Activated CD4-positive, alpha-beta T cell treated with anti-CD3 and anti-CD28 coated beads, Interleukin-2, amount 10 ng/mL, durations not matched to agents 7 days and 5 days (primary cell): Measurements from ENCODE around the gene RPL27. TPM values are rescaled to one million over a fixed set of nuclear protein-coding genes. Genes with fewer than 3 reads are reported as not detected.
"Not testable (repeated sequence)": the region's sequence is repeated elsewhere in the genome, so short reads cannot be mapped to it uniquely, and the experiment has no call there.

ENCODE experiments used
- CTCF ChIA-PET: fragments of 350-600 bp; sonication (Branson Sonifier 250); formaldehyde crosslinking; loops from one replicate; lab custom pipeline; 2021; ENCODE audit warnings: antibody characterized with exemption; lab: Charles Lee
- POLR2A ChIA-PET: fragments of 350-600 bp; sonication (Branson Sonifier 250); formaldehyde crosslinking; loops from one replicate; lab custom pipeline; 2021; ENCODE audit warnings: antibody characterized with exemption; lab: Charles Lee
- DNase-seq: peaks from one replicate; pipeline ENCODE4 v3.0.0-alpha.2; 2020
- H3K27ac Mint-ChIP-seq: one replicate; pipeline ENCODE4 v1.8.0; 2021; ENCODE audit warnings: mild to moderate bottlenecking, moderate library complexity, mixed read lengths
- H3K27me3 Mint-ChIP-seq: one replicate; pipeline ENCODE4 v1.8.0; 2021; ENCODE audit warnings: mixed read lengths
- H3K36me3 Mint-ChIP-seq: one replicate; pipeline ENCODE4 v1.8.0; 2021; ENCODE audit warnings: low read depth, mixed read lengths
- H3K4me1 Mint-ChIP-seq: one replicate; pipeline ENCODE4 v1.8.0; 2021; ENCODE audit warnings: mixed read lengths
- H3K4me3 Mint-ChIP-seq: one replicate; pipeline ENCODE4 v1.8.0; 2021; ENCODE audit warnings: mild to moderate bottlenecking, moderate library complexity, mixed read lengths
- H3K9me3 Mint-ChIP-seq: one replicate; pipeline ENCODE4 v1.8.0; 2021; ENCODE audit warnings: mixed read lengths
- total RNA-seq, 2 experiments: library from RNA; stranded (reverse); gene quantifications; one replicate each; pipeline ENCODE4 v1.2.3, GENCODE V29; 2021

The RPL27 gene
- total RNA-seq, 2 experiments from 2014 or later, result 1,014 to 1,124 TPM

DNA sequence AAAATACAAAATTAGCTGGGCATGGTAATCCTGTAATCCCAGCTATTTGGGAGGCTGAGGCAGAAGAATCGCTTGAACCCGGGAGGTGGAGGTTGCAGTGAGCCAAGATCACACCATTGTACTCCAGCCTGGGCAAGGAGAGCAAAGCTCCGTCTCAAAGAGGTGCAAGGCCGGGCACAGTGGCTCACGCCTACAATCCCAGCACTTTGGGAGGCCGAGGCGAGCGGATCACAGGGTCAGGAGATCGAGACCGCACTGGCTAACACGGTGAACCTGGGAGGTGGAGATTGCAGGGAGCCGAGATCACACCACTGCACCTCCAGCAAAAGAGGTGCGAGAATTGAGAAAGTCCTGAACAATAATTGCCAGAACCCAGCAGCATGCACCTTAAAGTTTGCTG lies 2.7 kb downstream of the RPL27 start:
- Mint-ChIP-seq H3K4me1 (peaks cover 36% of the 10 kb centered on the region), H3K36me3 (peaks cover 40% of the 10 kb centered on the region), H3K27ac (peak overlapping the region; percentile 71)
- CTCF ChIA-PET, result interaction anchor here (1.4 to 1.6 kb wide), 2 partner anchors 11 to 30 kb away, joined by 3 to 4 read pairs; no protein-coding TSS in a partner anchor
- DNase-seq, POLR2A ChIA-PET, H3K4me3 Mint-ChIP-seq, H3K9me3 Mint-ChIP-seq, H3K27me3 Mint-ChIP-seq: not testable (repeated sequence)

- H3K4me1 Mint-ChIP-seq, result peaks cover 31% of the 10 kb centered on the region
- ChIA-PET POLR2A (no interaction called here), CTCF (no interaction called here)
- H3K27ac Mint-ChIP-seq, result peak overlapping the region; percentile 41
- no peaks in the 10 kb centered on the region for H3K27me3 Mint-ChIP-seq
- DNase-seq, result no peak
- no peak overlapping the region for H3K4me3 Mint-ChIP-seq
- no peaks in the 10 kb centered on the region for H3K9me3 Mint-ChIP-seq
- peaks cover 40% of the 10 kb centered on the region for H3K36me3 Mint-ChIP-seq
Measured at GRCh38 chr17:43003542-43004172, 5.4 kb downstream of the RPL27 start.

GRCh38 chr17:43006639-43007551 lies 8.7 kb downstream of the RPL27 start, which contains the start of gene IFI35:
TSS of gene IFI35 (plus strand) at chr17:43006784. CDS start at chr17:43006948, 164 bp downstream.
- CTCF ChIA-PET, result interaction anchor here (0.7 to 2.9 kb wide), 6 partner anchors 8 to 202 kb away, joined by 4 to 19 read pairs (median 6); partner anchors contain the start of genes BECN1, RND2 and RPL27
- no peaks in the 10 kb centered on the region for H3K9me3 Mint-ChIP-seq
- DNase-seq, result peak; percentile 93
- H3K27me3 Mint-ChIP-seq, result no peaks in the 10 kb centered on the region
- peak within 1 kb of the TSS; percentile 100 for H3K4me3 Mint-ChIP-seq
- peaks cover 33% of the 10 kb centered on the region for H3K36me3 Mint-ChIP-seq
- H3K27ac Mint-ChIP-seq, result peak within 1 kb of the TSS; percentile 100
- POLR2A ChIA-PET, result interaction anchor here (0.5 to 1.1 kb wide), 2 partner anchors 8 to 118 kb away, joined by 3 to 8 read pairs; partner anchors contain the start of genes BRCA1 and RPL27
- peaks cover 30% of the 10 kb centered on the region for H3K4me1 Mint-ChIP-seq

DNA sequence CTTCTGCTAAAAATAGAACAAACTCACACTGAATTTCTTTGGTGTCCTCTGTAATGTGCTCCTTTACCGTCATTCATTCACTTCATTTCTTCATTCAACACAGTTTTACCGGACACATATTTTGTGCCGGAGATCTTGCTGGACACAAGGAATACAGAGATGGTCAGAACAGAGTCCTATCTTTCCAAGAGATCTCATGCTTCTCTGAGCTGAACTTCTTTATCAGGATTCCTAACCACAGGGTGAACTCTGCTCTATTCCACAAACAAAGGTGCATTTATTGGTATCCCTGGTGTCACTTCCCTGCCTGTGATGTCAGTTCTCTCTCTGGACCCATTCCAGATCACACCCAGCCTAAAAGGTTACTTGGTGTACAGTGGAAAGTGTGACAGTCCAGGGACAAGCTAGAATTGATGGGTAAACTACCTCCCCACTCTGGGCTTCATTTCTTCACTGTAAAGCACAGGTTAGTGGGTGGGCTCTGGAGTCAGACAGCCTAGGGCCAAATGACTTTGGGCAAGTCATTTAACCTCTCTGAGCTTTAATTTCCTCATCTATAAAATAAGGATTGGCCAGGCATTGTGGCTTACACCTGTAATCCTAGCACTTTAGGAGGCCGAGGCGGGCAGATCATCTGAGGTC lies 12.6 kb downstream of the RPL27 start:
- Mint-ChIP-seq H3K4me3 (no peak overlapping the region), H3K27ac (no peak overlapping the region), H3K27me3 (no peaks in the 10 kb centered on the region), H3K36me3 (peaks cover 32% of the 10 kb centered on the region), H3K9me3 (no peaks in the 10 kb centered on the region), H3K4me1 (peaks cover 32% of the 10 kb centered on the region)
- POLR2A ChIA-PET, result no interaction called here
- CTCF ChIA-PET, result interaction anchor here (0.6 to 1.9 kb wide), 4 partner anchors 10 to 114 kb away, joined by 3 to 9 read pairs (median 4); partner anchors contain the start of genes BRCA1 and RPL27
- no peak for DNase-seq

DNA sequence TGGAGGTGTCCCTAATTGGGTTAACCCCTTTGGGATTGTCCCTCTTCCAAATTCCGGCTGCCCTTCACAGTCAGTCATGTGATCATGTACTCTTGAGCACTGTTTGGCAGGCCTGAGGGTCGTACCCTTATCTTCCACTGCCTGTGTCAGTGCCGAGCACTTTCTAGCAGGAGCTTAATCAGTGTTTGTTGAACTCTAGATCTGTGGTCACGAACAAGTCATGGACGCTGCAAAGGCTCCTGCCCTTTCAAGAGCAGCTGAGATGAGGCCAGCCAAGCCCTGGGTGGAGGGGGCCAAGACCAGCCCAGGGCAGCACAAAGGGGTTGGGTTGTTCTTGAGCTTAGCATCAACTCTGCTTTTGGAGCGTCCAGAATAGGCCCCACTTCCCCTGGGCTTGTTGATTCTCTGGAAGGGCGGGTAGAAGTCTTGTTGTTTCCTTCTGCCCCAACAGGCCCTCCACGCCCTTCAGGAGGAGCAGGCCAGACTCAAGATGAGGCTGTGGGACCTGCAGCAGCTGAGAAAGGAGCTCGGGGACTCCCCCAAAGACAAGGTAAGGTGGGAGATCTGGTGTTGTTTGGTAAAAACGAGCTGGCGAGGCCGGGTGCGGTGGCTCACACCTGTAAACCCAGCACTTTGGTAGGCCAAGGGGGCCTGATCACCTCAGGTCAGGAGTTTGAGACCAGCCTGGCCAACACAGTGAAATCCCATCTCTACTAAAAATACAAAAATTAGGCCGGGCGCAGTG lies 13.7 kb downstream of the RPL27 start:
- peaks cover 28% of the 10 kb centered on the region for H3K4me1 Mint-ChIP-seq
- no peak overlapping the region for H3K4me3 Mint-ChIP-seq
- peaks cover 30% of the 10 kb centered on the region for H3K36me3 Mint-ChIP-seq
- no peak overlapping the region for H3K27ac Mint-ChIP-seq
- ChIA-PET CTCF (interaction anchor here (1.1 to 1.9 kb wide), 7 partner anchors 10 to 93 kb away, joined by 3 to 9 read pairs (median 4); partner anchors contain the start of gene RPL27), POLR2A (no interaction called here)
- no peaks in the 10 kb centered on the region for H3K27me3 Mint-ChIP-seq
- DNase-seq, result no peak
- H3K9me3 Mint-ChIP-seq, result no peaks in the 10 kb centered on the region

DNA sequence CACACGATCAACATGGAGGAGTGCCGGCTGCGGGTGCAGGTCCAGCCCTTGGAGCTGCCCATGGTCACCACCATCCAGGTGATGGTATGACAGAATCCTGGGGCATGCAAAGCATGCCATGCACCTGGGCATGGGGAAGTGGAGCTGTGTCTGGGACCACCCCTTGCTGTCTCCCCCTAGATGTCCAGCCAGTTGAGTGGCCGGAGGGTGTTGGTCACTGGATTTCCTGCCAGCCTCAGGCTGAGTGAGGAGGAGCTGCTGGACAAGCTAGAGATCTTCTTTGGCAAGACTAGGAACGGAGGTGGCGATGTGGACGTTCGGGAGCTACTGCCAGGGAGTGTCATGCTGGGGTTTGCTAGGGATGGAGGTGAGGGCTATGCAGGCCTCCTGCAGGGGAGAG lies 15.1 kb downstream of the RPL27 start:
- H3K27ac Mint-ChIP-seq, result no peak overlapping the region
- H3K27me3 Mint-ChIP-seq, result no peaks in the 10 kb centered on the region
- CTCF ChIA-PET, result interaction anchor here (1.0 to 1.9 kb wide), 4 partner anchors 9 to 92 kb away, joined by 3 to 5 read pairs (median 4); partner anchors contain the start of gene VAT1
- DNase-seq, result no peak
- H3K9me3 Mint-ChIP-seq, result no peaks in the 10 kb centered on the region
- POLR2A ChIA-PET, result interaction anchor here (0.6 kb wide), 1 partner anchor 9 kb away, joined by 6 read pairs; the partner anchor contains the start of gene VAT1
- peaks cover 30% of the 10 kb centered on the region for H3K36me3 Mint-ChIP-seq
- H3K4me1 Mint-ChIP-seq, result peaks cover 34% of the 10 kb centered on the region
- H3K4me3 Mint-ChIP-seq, result no peak overlapping the region

DNA sequence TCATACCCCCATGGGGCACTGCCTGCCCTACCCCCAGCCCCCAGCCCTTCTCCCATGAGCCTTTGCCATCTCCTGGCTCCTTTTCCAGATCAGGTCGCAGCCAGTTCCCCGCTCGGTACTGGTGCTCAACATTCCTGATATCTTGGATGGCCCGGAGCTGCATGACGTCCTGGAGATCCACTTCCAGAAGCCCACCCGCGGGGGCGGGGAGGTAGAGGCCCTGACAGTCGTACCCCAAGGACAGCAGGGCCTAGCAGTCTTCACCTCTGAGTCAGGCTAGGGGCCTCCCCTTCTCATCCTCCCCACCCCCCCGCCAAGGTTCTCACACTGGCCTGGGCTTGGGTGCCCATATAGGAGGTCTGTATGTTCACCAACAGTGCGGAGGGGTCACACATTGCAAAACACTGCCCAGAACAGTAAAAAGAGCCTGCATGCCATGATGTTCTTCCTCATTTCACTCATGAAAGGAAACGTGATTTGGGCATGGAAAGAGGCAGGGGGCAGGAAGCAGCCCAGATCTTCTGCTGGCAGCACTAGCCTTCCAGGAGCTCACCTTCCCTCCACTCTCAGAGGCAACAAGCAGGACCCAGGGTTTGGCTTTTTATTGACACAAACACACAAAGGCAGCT lies 15.9 kb downstream of the RPL27 start:
- ChIA-PET POLR2A (no interaction called here), CTCF (interaction anchor here (1.0 to 1.9 kb wide), 4 partner anchors 8 to 16 kb away, joined by 3 to 6 read pairs (median 4); partner anchors contain the start of genes IFI35, RPL27 and VAT1)
- Mint-ChIP-seq H3K4me1 (peaks cover 36% of the 10 kb centered on the region), H3K36me3 (peaks cover 28% of the 10 kb centered on the region), H3K27me3 (no peaks in the 10 kb centered on the region), H3K4me3 (no peak overlapping the region), H3K27ac (no peak overlapping the region), H3K9me3 (no peaks in the 10 kb centered on the region)
- no peak for DNase-seq

GRCh38 chr17:43014649-43015542 lies 16.7 kb downstream of the RPL27 start:
- H3K36me3 Mint-ChIP-seq, result peaks cover 28% of the 10 kb centered on the region
- H3K27me3 Mint-ChIP-seq, result no peaks in the 10 kb centered on the region
- no peaks in the 10 kb centered on the region for H3K9me3 Mint-ChIP-seq
- no peak overlapping the region for H3K27ac Mint-ChIP-seq
- H3K4me1 Mint-ChIP-seq, result peaks cover 42% of the 10 kb centered on the region
- ChIA-PET POLR2A (no interaction called here), CTCF (interaction anchor here (1.1 to 1.2 kb wide), 2 partner anchors 9 to 17 kb away, joined by 4 to 6 read pairs; partner anchors contain the start of genes IFI35 and RPL27)
- no peak for DNase-seq
- no peak overlapping the region for H3K4me3 Mint-ChIP-seq

DNA sequence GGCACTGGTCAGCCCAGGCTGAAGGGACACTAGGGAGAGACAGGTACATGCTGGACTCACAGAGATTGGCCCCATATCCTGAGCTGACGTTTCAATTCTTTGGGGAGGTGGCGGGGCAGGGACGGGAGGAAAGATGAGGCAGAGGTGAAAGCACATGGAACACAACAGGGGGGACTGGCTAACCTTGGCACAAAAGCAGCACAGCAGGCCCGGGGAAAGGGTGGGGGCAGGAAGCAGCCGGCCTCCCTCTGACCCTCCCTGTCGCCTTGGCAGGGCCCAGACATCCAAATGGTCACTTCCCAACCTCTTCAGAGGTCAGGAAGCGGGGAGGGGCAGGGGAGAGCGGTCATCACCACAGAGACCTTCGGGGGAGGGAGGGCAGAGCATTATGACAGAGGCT lies 17.4 kb downstream of the RPL27 start:
- no peaks in the 10 kb centered on the region for H3K9me3 Mint-ChIP-seq
- DNase-seq, result no peak
- no peak overlapping the region for H3K4me3 Mint-ChIP-seq
- no peak overlapping the region for H3K27ac Mint-ChIP-seq
- H3K4me1 Mint-ChIP-seq, result peaks cover 38% of the 10 kb centered on the region
- ChIA-PET CTCF (interaction anchor here (1.2 kb wide), 1 partner anchor 18 kb away, joined by 4 read pairs; the partner anchor contains the start of gene RPL27), POLR2A (no interaction called here)
- H3K27me3 Mint-ChIP-seq, result no peaks in the 10 kb centered on the region
- peaks cover 21% of the 10 kb centered on the region for H3K36me3 Mint-ChIP-seq

DNA sequence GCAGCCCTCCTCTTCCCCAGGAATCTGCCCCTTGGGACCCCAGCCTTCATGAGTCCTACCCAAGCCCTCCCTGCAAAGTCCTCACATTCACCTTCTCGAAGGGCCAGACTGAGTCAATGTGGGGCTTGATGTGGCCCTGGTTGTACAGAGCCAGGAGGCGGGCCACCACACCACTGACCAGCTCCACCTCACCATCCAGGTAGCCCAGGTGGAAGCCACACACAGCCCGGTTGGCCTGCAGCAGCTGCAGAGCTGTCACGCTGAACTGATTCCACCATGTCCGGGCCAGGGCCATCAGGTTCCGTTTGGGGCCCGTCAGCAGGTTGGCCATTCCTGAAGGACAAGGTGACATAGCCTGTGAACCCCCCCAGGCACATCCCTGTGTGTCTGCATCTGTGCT lies 18.0 kb downstream of the RPL27 start:
- no peak overlapping the region for H3K27ac Mint-ChIP-seq
- peaks cover 37% of the 10 kb centered on the region for H3K4me1 Mint-ChIP-seq
- no peaks in the 10 kb centered on the region for H3K9me3 Mint-ChIP-seq
- POLR2A ChIA-PET, result no interaction called here
- H3K36me3 Mint-ChIP-seq, result peaks cover 16% of the 10 kb centered on the region
- CTCF ChIA-PET, result no interaction called here
- no peak for DNase-seq
- H3K4me3 Mint-ChIP-seq, result no peak overlapping the region
- H3K27me3 Mint-ChIP-seq, result peaks cover 3% of the 10 kb centered on the region
